Endothelial cell of umbilical vein (primary cell): ENCODE measurements around the gene PIK3C2G. TPM values are rescaled to one million over a fixed set of nuclear protein-coding genes. Genes with fewer than 3 reads are reported as not detected.

Experiments used
- BruUV-seq: library from RNA; stranded (reverse); fragments of 400-500 nt; replicated peaks from 2 replicates; lab custom pipeline; 2021; lab: Mats Ljungman, UMichigan
- CTCF ChIA-PET: fragments of 300-600, 350-600 bp; sonication (Branson Sonifier 250); formaldehyde crosslinking; loops from one replicate; lab custom pipeline; 2021; ENCODE audit warnings: antibody characterized with exemption, inconsistent platforms; lab: Charles Lee
- POLR2A ChIA-PET: fragments of 300-600, 350-600 bp; sonication (Branson Sonifier 250); formaldehyde crosslinking; loops from one replicate; lab custom pipeline; 2021; ENCODE audit warnings: antibody characterized with exemption, inconsistent platforms; lab: Charles Lee
- DNase-seq: peaks from one replicate; pipeline ENCODE4 v3.0.0-alpha.2; 2011; ENCODE audit warnings: low read depth, low spot score
- FAIRE-seq: peaks from 2 replicates; lab custom pipeline; 2011; peaks lifted over from hg19 to GRCh38; lab: Jason Lieb, UNC
- H2AFZ ChIP-seq: 2 replicates; pipeline ENCODE4 v1.6.0; 2012; ENCODE audit warnings: low read depth, low read length, control low read depth, inconsistent platforms
- H3K27ac ChIP-seq: 2 replicates; pipeline ENCODE4 v1.5.1; 2011; ENCODE audit warnings: low read depth, mild to moderate bottlenecking, control low read depth, low read length, moderate library complexity; ENCODE audit not compliant: insufficient read depth
- H3K27me3 ChIP-seq, 2 experiments: 2 replicates each; pipeline versions ENCODE4 v1.6.0 to v1.6.1; 2011; ENCODE audit warnings: low read length in 2 of 2, mixed read lengths in 1 of 2; ENCODE audit not compliant: control insufficient read depth in 2 of 2, insufficient read depth in 2 of 2
- H3K36me3 ChIP-seq, 2 experiments: 2 replicates in 1 of 2; 3 replicates in 1 of 2; pipeline ENCODE4 v1.5.1; 2011; ENCODE audit warnings: low read length in 2 of 2, mild to moderate bottlenecking in 1 of 2, moderate library complexity in 1 of 2; ENCODE audit not compliant: control insufficient read depth in 2 of 2, insufficient read depth in 2 of 2; ENCODE audit errors: extremely low read depth in 1 of 2
- H3K4me1 ChIP-seq: 3 replicates; pipeline ENCODE4 v1.5.1; 2011; ENCODE audit warnings: mild to moderate bottlenecking, low read length; ENCODE audit not compliant: control insufficient read depth, insufficient read depth; ENCODE audit errors: extremely low read depth
- H3K4me2 ChIP-seq: 2 replicates; pipeline ENCODE4 v1.6.1; 2011; ENCODE audit warnings: low read length, control low read depth, mixed read lengths; ENCODE audit not compliant: insufficient read depth
- H3K4me3 ChIP-seq, 3 experiments: fragments of 200-600 bp in 1 of 3; sonication (generic), shearing (Covaris generic) in 1 of 3; replicated peaks in 1 of 3; 2 replicates each; pipeline ENCODE4 v1.5.1; 2011 to 2016; ENCODE audit warnings: control low read depth in 3 of 3, low read length in 3 of 3, mild to moderate bottlenecking in 2 of 3, inconsistent platforms in 1 of 3, low read depth in 1 of 3, moderate library complexity in 1 of 3; ENCODE audit not compliant: insufficient read depth in 1 of 3
- H3K79me2 ChIP-seq: 2 replicates; pipeline ENCODE4 v1.6.0; 2012; ENCODE audit warnings: low read length, inconsistent platforms; ENCODE audit not compliant: control insufficient read depth, insufficient read depth
- H3K9ac ChIP-seq: replicated peaks from 2 replicates; pipeline ENCODE3; 2011; ENCODE audit warnings: low read length, control low read depth; ENCODE audit not compliant: insufficient read depth; ENCODE audit errors: extremely low read depth
- H3K9me1 ChIP-seq: replicated peaks from 3 replicates; pipeline ENCODE4 v1.6.0; 2011; ENCODE audit warnings: mild to moderate bottlenecking, low read length; ENCODE audit not compliant: control insufficient read depth, insufficient read depth; ENCODE audit errors: extremely low read depth
- H3K9me3 ChIP-seq: replicated peaks from 2 replicates; pipeline ENCODE4 v1.5.1; 2012; ENCODE audit warnings: low read length, inconsistent platforms; ENCODE audit not compliant: control insufficient read depth, insufficient read depth
- H4K20me1 ChIP-seq: replicated peaks from 2 replicates; pipeline ENCODE3; 2011; ENCODE audit warnings: mild to moderate bottlenecking, low read length; ENCODE audit not compliant: control insufficient read depth, insufficient read depth; ENCODE audit errors: extremely low read depth
- EZH2 ChIP-seq: IDR thresholded peaks from 2 replicates; pipeline ENCODE4 v1.6.1; 2012; ENCODE audit warnings: borderline replicate concordance, low read depth, mild to moderate bottlenecking, moderate library complexity, low read length, inconsistent platforms; ENCODE audit not compliant: severe bottlenecking
- FOS ChIP-seq: IDR thresholded peaks from 2 replicates; pipeline ENCODE4 v1.6.1; 2011; ENCODE audit warnings: mild to moderate bottlenecking, low read length, moderate library complexity, borderline replicate concordance; ENCODE audit not compliant: insufficient read depth
- GATA2 ChIP-seq: IDR thresholded peaks from 2 replicates; pipeline ENCODE4 v1.7.0; 2011; ENCODE audit warnings: low read depth, mild to moderate bottlenecking, moderate library complexity, mixed read lengths, low read length; ENCODE audit not compliant: insufficient read length, insufficient read depth
- JUN ChIP-seq: IDR thresholded peaks from 2 replicates; pipeline ENCODE4 v1.6.1; 2011; ENCODE audit warnings: borderline replicate concordance, low read depth; ENCODE audit not compliant: insufficient read length, insufficient read depth
- MYC ChIP-seq: IDR thresholded peaks from one replicate; pipeline ENCODE4 v1.6.1; 2011; ENCODE audit warnings: mild to moderate bottlenecking, low read depth, low read length
- POLR2A ChIP-seq: IDR thresholded peaks from 2 replicates; pipeline ENCODE4 v1.6.1; 2012; ENCODE audit warnings: low read depth, mild to moderate bottlenecking, control low read depth, low read length
- POLR2AphosphoS5 ChIP-seq: IDR thresholded peaks from 2 replicates; pipeline ENCODE4 v1.6.1; 2012; ENCODE audit warnings: low read depth, mild to moderate bottlenecking, control low read depth, low read length, moderate library complexity; ENCODE audit not compliant: insufficient read depth
- dilution Hi-C: fragments of 300-500 bp; cut with MboI; formaldehyde crosslinking; loops from one replicate; pipeline ENCODE4 v1.15.0; 2019; ENCODE audit warnings: low sequenced_read_pairs; ENCODE audit not compliant: extremely low pct_ligation_motif_present
- intact Hi-C: fragments of 100-400 bp; cut with micrococcal nuclease; formaldehyde crosslinking; loops from one replicate; pipeline ENCODE4 v1.10.0; 2022
- polyA plus RNA-seq, 4 experiments: library from polyadenylated mRNA; depleted of rRNA in 3 of 4; stranded (reverse) in 3 of 4; unstranded in 1 of 4; fragments of >200 nt; gene quantifications; 2 replicates each; pipeline versions ENCODE4 v1.2.1 to v1.2.3, GENCODE V29; 2011 to 2012; ENCODE audit warnings: missing spikeins in 1 of 4
- total RNA-seq: library from RNA; stranded (reverse); gene quantifications from 2 replicates; pipeline ENCODE4 v1.2.3, GENCODE V29; 2021
- TF ChIP-seq, protein P1 (sequence below), 2 donors: IDR thresholded peaks; 1 replicate in 1 of 2; 2 replicates in 1 of 2; pipeline ENCODE4 v1.5.1; 2011; ENCODE audit warnings: low read length in 2 of 2, mild to moderate bottlenecking in 2 of 2, moderate library complexity in 2 of 2, control low read depth in 1 of 2, inconsistent platforms in 1 of 2, low read depth in 1 of 2; ENCODE audit not compliant: insufficient read depth in 1 of 2; ENCODE audit errors: extremely low read depth in 1 of 2
- TF ChIP-seq, protein P2 (sequence below): IDR thresholded peaks from 2 replicates; pipeline ENCODE4 v1.6.1; 2011; ENCODE audit not compliant: insufficient read depth, insufficient read length

The PIK3C2G gene
- total and polyA plus RNA-seq, 2 donors (not counting 3 experiments of a cell fraction or from before 2014, with no cell fraction given) = not detected

DNA sequence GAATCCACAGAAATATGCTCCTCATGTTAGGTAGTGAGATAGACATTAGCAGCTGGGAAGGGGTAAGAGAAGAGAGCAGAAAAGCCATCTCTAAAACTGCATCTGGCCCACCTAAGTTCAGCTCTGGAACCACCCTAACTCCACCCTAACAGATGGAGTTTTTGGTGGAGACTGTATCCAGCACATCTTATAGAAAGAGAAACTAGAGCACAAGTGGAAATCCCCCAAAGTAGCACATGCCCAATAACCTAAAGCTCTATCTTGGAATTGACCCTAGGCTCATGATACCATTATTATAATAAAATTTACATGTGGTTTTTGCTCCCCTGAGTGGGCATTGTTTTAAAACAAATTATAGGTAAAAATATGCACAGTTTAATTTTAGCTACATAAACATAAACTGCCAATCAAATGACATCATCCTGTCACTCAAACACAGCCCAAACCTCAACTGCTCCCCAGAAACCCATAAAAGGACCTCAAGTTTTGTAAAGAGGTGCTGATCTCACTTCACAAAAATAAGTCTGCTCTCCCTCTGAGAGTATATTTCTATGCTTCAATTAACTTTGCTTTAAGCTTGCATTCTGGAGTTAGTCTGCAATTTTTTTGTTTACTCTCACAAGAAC, 206.4 kb downstream of the PIK3C2G start:
- no TSS peak for BruUV-seq
- ChIA-PET CTCF (interaction anchor here (1.2 kb wide), 1 partner anchor 37 kb away, joined by 4 read pairs; no protein-coding TSS in a partner anchor), POLR2A (no interaction called here)
- H4K20me1 ChIP-seq = no peaks in the 10 kb centered on the region
- H3K4me2 ChIP-seq = no peak overlapping the region
- H3K4me1 ChIP-seq = no peaks in the 10 kb centered on the region
- H3K9me3 ChIP-seq = no peaks in the 10 kb centered on the region
- H3K27ac ChIP-seq = no peak overlapping the region
- no peaks in the 10 kb centered on the region for H3K79me2 ChIP-seq
- TF ChIP-seq MYC (no peak), FOS (no peak), GATA2 (no peak), JUN (no peak), EZH2 (no peak), POLR2AphosphoS5 (no peak), POLR2A (no peak)
- TF ChIP-seq, protein P1, sequence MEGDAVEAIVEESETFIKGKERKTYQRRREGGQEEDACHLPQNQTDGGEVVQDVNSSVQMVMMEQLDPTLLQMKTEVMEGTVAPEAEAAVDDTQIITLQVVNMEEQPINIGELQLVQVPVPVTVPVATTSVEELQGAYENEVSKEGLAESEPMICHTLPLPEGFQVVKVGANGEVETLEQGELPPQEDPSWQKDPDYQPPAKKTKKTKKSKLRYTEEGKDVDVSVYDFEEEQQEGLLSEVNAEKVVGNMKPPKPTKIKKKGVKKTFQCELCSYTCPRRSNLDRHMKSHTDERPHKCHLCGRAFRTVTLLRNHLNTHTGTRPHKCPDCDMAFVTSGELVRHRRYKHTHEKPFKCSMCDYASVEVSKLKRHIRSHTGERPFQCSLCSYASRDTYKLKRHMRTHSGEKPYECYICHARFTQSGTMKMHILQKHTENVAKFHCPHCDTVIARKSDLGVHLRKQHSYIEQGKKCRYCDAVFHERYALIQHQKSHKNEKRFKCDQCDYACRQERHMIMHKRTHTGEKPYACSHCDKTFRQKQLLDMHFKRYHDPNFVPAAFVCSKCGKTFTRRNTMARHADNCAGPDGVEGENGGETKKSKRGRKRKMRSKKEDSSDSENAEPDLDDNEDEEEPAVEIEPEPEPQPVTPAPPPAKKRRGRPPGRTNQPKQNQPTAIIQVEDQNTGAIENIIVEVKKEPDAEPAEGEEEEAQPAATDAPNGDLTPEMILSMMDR (IDR thresholded peaks at IDR 0.05; ENCODE audit: extremely low read depth in 1 of 2, insufficient read depth in 1 of 2, low read depth in 1 of 2, low read length in 2 of 2) = no peak
- TF ChIP-seq, protein P2, sequence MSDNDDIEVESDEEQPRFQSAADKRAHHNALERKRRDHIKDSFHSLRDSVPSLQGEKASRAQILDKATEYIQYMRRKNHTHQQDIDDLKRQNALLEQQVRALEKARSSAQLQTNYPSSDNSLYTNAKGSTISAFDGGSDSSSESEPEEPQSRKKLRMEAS = no peak
- dilution Hi-C loops = no loop called here
- H3K9ac ChIP-seq = no peak overlapping the region
- DNase-seq = no peak
- intact Hi-C loops = no loop called here
- no peaks in the 10 kb centered on the region for H3K36me3 ChIP-seq
- H2AFZ ChIP-seq = no peak overlapping the region
- no peak for FAIRE-seq
- no peaks in the 10 kb centered on the region for H3K9me1 ChIP-seq
- no peaks in the 10 kb centered on the region for H3K27me3 ChIP-seq
- H3K4me3 ChIP-seq = no peak overlapping the region
